HFFc6 (cell line): ENCODE results near the gene CELA3A. TPM values are rescaled to one million over a fixed set of nuclear protein-coding genes. Genes with fewer than 3 reads are reported as not detected.

ENCODE experiments used
- DNase-seq: peaks from one replicate; pipeline ENCODE4 v3.0.0-alpha.2; 2018
- H3K27ac Mint-ChIP-seq: 2 replicates; pipeline ENCODE4 v1.8.0; 2020; ENCODE audit warnings: mild to moderate bottlenecking, mixed read lengths
- H3K27me3 Mint-ChIP-seq: 2 replicates; pipeline ENCODE4 v1.8.0; 2021; ENCODE audit warnings: mild to moderate bottlenecking, moderate library complexity, mixed read lengths; ENCODE audit not compliant: insufficient read depth
- H3K36me3 Mint-ChIP-seq: 2 replicates; pipeline ENCODE4 v1.8.0; 2021; ENCODE audit warnings: low read depth, mixed read lengths
- H3K4me1 Mint-ChIP-seq: 2 replicates; pipeline ENCODE4 v1.8.0; 2020; ENCODE audit warnings: low read depth, mixed read lengths
- H3K4me3 Mint-ChIP-seq: 2 replicates; pipeline ENCODE4 v1.8.0; 2020; ENCODE audit warnings: mild to moderate bottlenecking, moderate library complexity, mixed read lengths
- H3K9me3 Mint-ChIP-seq: 2 replicates; pipeline ENCODE4 v1.8.0; 2020; ENCODE audit warnings: mild to moderate bottlenecking, mixed read lengths
- CTCF ChIP-seq: fragments of 200-600 bp; sonication (generic); IDR thresholded peaks from 2 replicates; pipeline ENCODE4 v1.5.0; 2021; ENCODE audit warnings: antibody characterized with exemption, mild to moderate bottlenecking
- total RNA-seq, 6 experiments: library from RNA; stranded (reverse); fragmentation: NEBNext Ultra II Directional; extraction: Animal tissue kit (Norgen Biotek cat#: 25700); gene quantifications; 2 replicates in 1 of 6; 3 replicates in 5 of 6; pipeline ENCODE4 v1.2.3, GENCODE V29; 2021

CELA3A gene
- total RNA-seq, 6 experiments from 2014 or later = not detected

- H3K9me3 Mint-ChIP-seq = no peaks in the 10 kb centered on the region
- H3K36me3 Mint-ChIP-seq = no peaks in the 10 kb centered on the region
- no peak for TF ChIP-seq CTCF
- no peaks in the 10 kb centered on the region for H3K27me3 Mint-ChIP-seq
- H3K27ac Mint-ChIP-seq = no peak overlapping the region
- DNase-seq = no peak
- no peak overlapping the region for H3K4me3 Mint-ChIP-seq
- peaks cover 9% of the 10 kb centered on the region for H3K4me1 Mint-ChIP-seq
Observed at GRCh38 chr1:22038036-22038435, 36.6 kb downstream of the CELA3A start.

- H3K4me1 Mint-ChIP-seq = peaks cover 23% of the 10 kb centered on the region
- DNase-seq = no peak
Observed at GRCh38 chr1:22039594-22040285, 38.3 kb downstream of the CELA3A start.

GRCh38 chr1:22040286-22040623 is 38.8 kb downstream of the CELA3A start:
- Mint-ChIP-seq H3K4me3 (no peak overlapping the region), H3K27ac (no peak overlapping the region), H3K4me1 (peaks cover 28% of the 10 kb centered on the region), H3K9me3 (peaks cover 2% of the 10 kb centered on the region), H3K36me3 (peaks cover 2% of the 10 kb centered on the region), H3K27me3 (no peaks in the 10 kb centered on the region)
- no peak for DNase-seq
- TF ChIP-seq CTCF = no peak

More at GRCh38 chr1:22039594-22040285, 38.3 kb downstream of the CELA3A start:
- Mint-ChIP-seq H3K27me3 (no peaks in the 10 kb centered on the region), H3K4me3 (no peak overlapping the region), H3K27ac (no peak overlapping the region), H3K36me3 (no peaks in the 10 kb centered on the region), H3K9me3 (no peaks in the 10 kb centered on the region)
- TF ChIP-seq CTCF = no peak

GRCh38 chr1:22041505-22041904 is 40.0 kb downstream of the CELA3A start:
- Mint-ChIP-seq H3K36me3 (peaks cover 6% of the 10 kb centered on the region), H3K9me3 (peaks cover 6% of the 10 kb centered on the region), H3K4me3 (no peak overlapping the region), H3K27ac (no peak overlapping the region), H3K27me3 (no peaks in the 10 kb centered on the region), H3K4me1 (peaks cover 33% of the 10 kb centered on the region)
- no peak for TF ChIP-seq CTCF
- DNase-seq = no peak

- no peaks in the 10 kb centered on the region for H3K27me3 Mint-ChIP-seq
- H3K27ac Mint-ChIP-seq = no peak overlapping the region; the same call in 1 of the 2 replicates
- peaks cover 35% of the 10 kb centered on the region for H3K4me1 Mint-ChIP-seq
- peaks cover 6% of the 10 kb centered on the region for H3K36me3 Mint-ChIP-seq
- TF ChIP-seq CTCF = no peak
- no peak overlapping the region for H3K4me3 Mint-ChIP-seq
- no peak for DNase-seq
- peaks cover 6% of the 10 kb centered on the region for H3K9me3 Mint-ChIP-seq
Observed at GRCh38 chr1:22043198-22043769, 41.8 kb downstream of the CELA3A start.
